HG02840 (cell line): Measurements from ENCODE around the gene ATP11A.

Source experiments
- ATAC-seq: cut with Tn5 transposase; IDR thresholded peaks from one replicate; pipeline ENCODE4 v1.9.1; 2021; ENCODE audit warnings: mild to moderate bottlenecking, moderate library complexity, moderate number of reproducible peaks; ENCODE audit not compliant: unreplicated experiment, low FRiP score

Gene ATP11A

GRCh38 chr13:112771139-112771876 is 81.5 kb downstream of the ATP11A start:
- ATAC-seq: no peak

- no peak for ATAC-seq
Observed at GRCh38 chr13:112771877-112772538, 82.2 kb downstream of the ATP11A start.

GRCh38 chr13:112772539-112772909 is 82.7 kb downstream of the ATP11A start:
- ATAC-seq: no peak

- ATAC-seq: no peak
Observed at GRCh38 chr13:112772929-112773328, 83.1 kb downstream of the ATP11A start.

GRCh38 chr13:112773601-112774447 is 84.0 kb downstream of the ATP11A start:
- ATAC-seq: no peak

GRCh38 chr13:112774448-112774792 is 84.6 kb downstream of the ATP11A start:
- ATAC-seq: no peak

GRCh38 chr13:112774829-112775565 is 85.2 kb downstream of the ATP11A start:
- ATAC-seq: no peak

- ATAC-seq: no peak
Observed at GRCh38 chr13:112775791-112776279, 86.0 kb downstream of the ATP11A start.

- ATAC-seq: no peak
Observed at GRCh38 chr13:112776354-112776753, 86.5 kb downstream of the ATP11A start.

GRCh38 chr13:112776971-112777370 is 87.1 kb downstream of the ATP11A start:
- no peak for ATAC-seq

- ATAC-seq: no peak
Observed at GRCh38 chr13:112777637-112778406, 88.0 kb downstream of the ATP11A start.

- ATAC-seq: no peak
Observed at GRCh38 chr13:112779856-112780604, 90.2 kb downstream of the ATP11A start.

GRCh38 chr13:112781287-112781686 is 91.4 kb downstream of the ATP11A start:
- ATAC-seq: no peak

- ATAC-seq: no peak
Observed at GRCh38 chr13:112781881-112782361, 92.1 kb downstream of the ATP11A start.

- ATAC-seq: no peak
Observed at GRCh38 chr13:112782429-112783010, 92.7 kb downstream of the ATP11A start.

- no peak for ATAC-seq
Observed at GRCh38 chr13:112783135-112783977, 93.5 kb downstream of the ATP11A start.

GRCh38 chr13:112783978-112784371 is 94.1 kb downstream of the ATP11A start:
- no peak for ATAC-seq
